Lower leg skin (tissue), 3 donors: Measurements from ENCODE around the gene GLRX.

Source experiments
- CTCF ChIP-seq, 3 donors: fragments of 450-650 bp; IDR thresholded peaks; one replicate each; pipeline ENCODE4 v1.5.1; 2016; ENCODE audit warnings: antibody characterized with exemption in 3 of 3, mild to moderate bottlenecking in 3 of 3, moderate library complexity in 2 of 3
- POLR2A ChIP-seq, 2 donors: fragments of 450-650 bp; IDR thresholded peaks; one replicate each; pipeline ENCODE4 v1.6.1; 2016 to 2017; ENCODE audit warnings: antibody characterized with exemption in 2 of 2, mild to moderate bottlenecking in 1 of 2, moderate library complexity in 1 of 2

- TF ChIP-seq CTCF (IDR thresholded peaks at IDR 0.05), result no peak
- no peak for TF ChIP-seq POLR2A (IDR thresholded peaks at IDR 0.05)
Measured at GRCh38 chr5:95794070-95794516, 28.4 kb downstream of the GLRX start.
